Endometrial microvascular endothelial cells (primary cell): Measurements from ENCODE around the gene IGHMBP2. TPM values are rescaled to one million over a fixed set of nuclear protein-coding genes. Genes with fewer than 3 reads are reported as not detected.

Source experiments
- in situ Hi-C: cut with HindIII; loops from 2 replicates; pipeline ENCODE4 v1.10.0; 2017; ENCODE audit warnings: low sequenced_read_pairs, low pct_unique_long_range_greater_than_20kb; ENCODE audit errors: inconsistent ontology term
- total RNA-seq: library from RNA; depleted of rRNA; stranded (reverse); fragments of >200 nt; gene quantifications from one replicate; pipeline ENCODE4 v1.2.3, GENCODE V29; 2015; ENCODE audit errors: inconsistent ontology term

IGHMBP2 gene
- total RNA-seq, 1 donor from 2014 or later = 40.2 TPM

- in situ Hi-C loops = no loop called here
Measured at GRCh38 chr11:68923614-68924013, 19.9 kb downstream of the IGHMBP2 start.

GRCh38 chr11:68924073-68924925, 20.6 kb downstream of the IGHMBP2 start:
- in situ Hi-C loops = no loop called here

GRCh38 chr11:68925611-68926010, 21.9 kb downstream of the IGHMBP2 start:
- in situ Hi-C loops = no loop called here

- in situ Hi-C loops = no loop called here
Measured at GRCh38 chr11:68927280-68928135, 23.8 kb downstream of the IGHMBP2 start.

GRCh38 chr11:68928136-68928880, 24.6 kb downstream of the IGHMBP2 start:
- in situ Hi-C loops = no loop called here

- in situ Hi-C loops = no loop called here
Measured at GRCh38 chr11:68929135-68929534, 25.4 kb downstream of the IGHMBP2 start.

GRCh38 chr11:68929706-68930570, 26.2 kb downstream of the IGHMBP2 start:
- in situ Hi-C loops = no loop called here

- in situ Hi-C loops = no loop called here
Measured at GRCh38 chr11:68930991-68931855, 27.5 kb downstream of the IGHMBP2 start.

GRCh38 chr11:68931911-68932310, 28.2 kb downstream of the IGHMBP2 start:
- in situ Hi-C loops = no loop called here

GRCh38 chr11:68932358-68932757, 28.7 kb downstream of the IGHMBP2 start:
- in situ Hi-C loops = no loop called here

- in situ Hi-C loops = no loop called here
Measured at GRCh38 chr11:68932933-68933577, 29.4 kb downstream of the IGHMBP2 start.

- in situ Hi-C loops = no loop called here
Measured at GRCh38 chr11:68933605-68934320, 30.1 kb downstream of the IGHMBP2 start.

- in situ Hi-C loops = no loop called here
Measured at GRCh38 chr11:68934321-68934645, 30.6 kb downstream of the IGHMBP2 start.

GRCh38 chr11:68934666-68935065, 31.0 kb downstream of the IGHMBP2 start:
- in situ Hi-C loops = no loop called here

- in situ Hi-C loops = no loop called here
Measured at GRCh38 chr11:68935066-68935465, 31.4 kb downstream of the IGHMBP2 start.

- in situ Hi-C loops = no loop called here
Measured at GRCh38 chr11:68935516-68936357, 32.0 kb downstream of the IGHMBP2 start.
